BE2C (cell line): ENCODE measurements around the gene INAVA.

Experiments used
- DNase-seq: peaks from one replicate; pipeline ENCODE4 v3.0.0-alpha.2; 2020
- H3K27me3 ChIP-seq: fragments of 250-450 bp; sonication (Bioruptor Pico); 2 replicates; pipeline ENCODE4 v1.5.1; 2020; ENCODE audit warnings: mild to moderate bottlenecking
- H3K36me3 ChIP-seq: fragments of 250-450 bp; sonication (Bioruptor Pico); 2 replicates; pipeline ENCODE4 v1.5.1; 2020; ENCODE audit warnings: mild to moderate bottlenecking
- H3K4me1 ChIP-seq: fragments of 250-450 bp; sonication (Bioruptor Pico); 2 replicates; pipeline ENCODE4 v1.5.1; 2020
- H3K4me3 ChIP-seq: 2 replicates; pipeline ENCODE4 v1.5.1; 2011; ENCODE audit warnings: low read depth, low read length
- H3K9me3 ChIP-seq: fragments of 250-450 bp; sonication (Bioruptor Pico); 2 replicates; pipeline ENCODE4 v1.5.1; 2020
- CTCF ChIP-seq: IDR thresholded peaks from 2 replicates; pipeline ENCODE4 v1.5.1; 2012; ENCODE audit warnings: mild to moderate bottlenecking, low read depth, low read length

The INAVA gene

GRCh38 chr1:200916681-200917080 is 22.0 kb downstream of the INAVA start:
- H3K4me3 ChIP-seq, result no peak overlapping the region
- H3K9me3 ChIP-seq, result no peaks in the 10 kb centered on the region
- TF ChIP-seq CTCF, result no peak
- H3K27me3 ChIP-seq, result no peaks in the 10 kb centered on the region
- DNase-seq, result no peak
- no peaks in the 10 kb centered on the region for H3K36me3 ChIP-seq
- H3K4me1 ChIP-seq, result no peaks in the 10 kb centered on the region

GRCh38 chr1:200917291-200917817 is 22.7 kb downstream of the INAVA start:
- H3K27me3 ChIP-seq, result no peaks in the 10 kb centered on the region
- no peaks in the 10 kb centered on the region for H3K36me3 ChIP-seq
- H3K4me3 ChIP-seq, result no peak overlapping the region
- no peak for TF ChIP-seq CTCF
- DNase-seq, result peak; percentile 43
- no peaks in the 10 kb centered on the region for H3K4me1 ChIP-seq
- H3K9me3 ChIP-seq, result no peaks in the 10 kb centered on the region

GRCh38 chr1:200918006-200918405 is 23.3 kb downstream of the INAVA start:
- no peaks in the 10 kb centered on the region for H3K4me1 ChIP-seq
- no peaks in the 10 kb centered on the region for H3K36me3 ChIP-seq
- H3K9me3 ChIP-seq, result no peaks in the 10 kb centered on the region
- no peak overlapping the region for H3K4me3 ChIP-seq
- no peak for DNase-seq
- no peaks in the 10 kb centered on the region; the same call in 1 of the 2 replicates for H3K27me3 ChIP-seq
- TF ChIP-seq CTCF, result no peak

DNA sequence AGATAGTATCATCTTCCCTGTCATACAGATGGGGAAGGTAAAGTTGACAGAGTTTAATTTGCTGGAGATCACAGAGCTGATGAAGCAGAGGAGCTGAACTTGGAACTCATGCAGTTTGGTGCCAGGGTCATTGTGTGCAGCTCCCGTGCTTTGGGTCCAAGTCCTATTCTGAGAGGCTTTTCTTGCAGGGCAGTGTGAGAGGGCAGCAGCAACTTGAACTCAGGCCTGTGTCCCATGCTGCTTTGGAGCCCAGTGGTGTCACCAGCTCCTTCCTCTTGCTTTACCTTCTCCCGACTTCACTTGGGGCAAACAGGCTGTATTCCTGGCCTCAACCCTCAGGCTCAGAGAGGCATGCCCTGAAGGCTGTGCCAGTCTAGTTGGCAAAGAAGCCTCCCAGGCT is 24.7 kb downstream of the INAVA start:
- no peak for TF ChIP-seq CTCF
- H3K4me3 ChIP-seq, result no peak overlapping the region
- no peak for DNase-seq
- no peaks in the 10 kb centered on the region for H3K9me3 ChIP-seq
- peaks cover 5% of the 10 kb centered on the region for H3K27me3 ChIP-seq
- H3K4me1 ChIP-seq, result no peaks in the 10 kb centered on the region
- no peaks in the 10 kb centered on the region for H3K36me3 ChIP-seq

DNA sequence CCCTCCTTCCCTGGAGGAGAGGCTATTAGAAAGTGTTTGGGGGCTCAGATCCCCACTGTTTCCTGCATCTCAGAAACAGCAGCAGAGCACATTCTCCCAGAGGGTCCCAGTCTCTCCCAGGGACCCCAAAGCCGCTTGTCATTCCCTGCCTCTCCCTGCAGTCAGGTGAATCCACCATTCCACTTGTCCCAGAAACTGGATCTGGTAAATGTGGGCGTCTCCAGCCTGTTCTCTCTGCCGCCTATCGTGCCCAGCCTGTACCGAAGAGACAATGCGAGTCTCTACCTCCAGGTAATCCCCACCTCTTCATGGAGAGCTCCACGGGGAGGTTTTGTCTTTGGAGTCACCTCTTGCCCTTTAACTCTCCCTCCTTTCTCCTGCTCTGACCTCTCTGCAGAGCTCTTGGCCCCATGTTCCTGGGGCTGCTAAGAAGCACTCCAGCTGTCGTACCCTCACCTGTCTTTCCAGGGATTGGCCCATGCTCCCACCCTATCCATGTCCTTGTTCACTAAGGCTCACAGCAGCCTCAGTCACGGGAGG is 26.9 kb downstream of the INAVA start:
- no peak for DNase-seq
- Histone ChIP-seq H3K36me3 (no peaks in the 10 kb centered on the region), H3K4me1 (no peaks in the 10 kb centered on the region), H3K27me3 (peaks cover 5% of the 10 kb centered on the region), H3K4me3 (no peak overlapping the region), H3K9me3 (no peaks in the 10 kb centered on the region)
- TF ChIP-seq CTCF, result no peak

DNA sequence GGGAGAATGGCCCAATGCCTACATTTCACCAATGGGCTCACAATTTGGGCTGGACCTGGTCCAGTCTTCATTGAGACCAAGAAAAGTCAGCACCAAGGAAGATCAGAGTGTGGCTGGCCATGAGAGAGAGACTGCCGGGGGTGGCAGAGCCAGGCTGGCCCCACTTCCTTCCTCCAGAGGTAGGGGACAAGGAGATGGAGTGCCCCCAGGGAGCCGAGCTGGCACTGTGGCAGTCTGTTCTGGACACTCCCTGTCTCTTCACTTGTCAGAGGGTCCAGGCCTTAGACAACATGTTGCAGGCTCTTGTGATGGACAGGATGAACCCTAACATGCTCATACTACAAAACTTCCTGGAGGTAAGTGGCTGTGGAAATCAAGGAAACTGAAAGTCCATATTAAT is 27.7 kb downstream of the INAVA start:
- peaks cover 5% of the 10 kb centered on the region for H3K27me3 ChIP-seq
- no peaks in the 10 kb centered on the region for H3K4me1 ChIP-seq
- DNase-seq, result no peak
- no peak for TF ChIP-seq CTCF
- H3K36me3 ChIP-seq, result no peaks in the 10 kb centered on the region
- no peak overlapping the region for H3K4me3 ChIP-seq
- H3K9me3 ChIP-seq, result no peaks in the 10 kb centered on the region
